ENCODE measurements around the gene RAB11A. TPM values are rescaled to one million over a fixed set of nuclear protein-coding genes. Genes with fewer than 3 reads are reported as not detected.

The RAB11A gene
- total RNA-seq, 3 donors from 2014 or later, result 108 to 156 (median 147) TPM

DNA sequence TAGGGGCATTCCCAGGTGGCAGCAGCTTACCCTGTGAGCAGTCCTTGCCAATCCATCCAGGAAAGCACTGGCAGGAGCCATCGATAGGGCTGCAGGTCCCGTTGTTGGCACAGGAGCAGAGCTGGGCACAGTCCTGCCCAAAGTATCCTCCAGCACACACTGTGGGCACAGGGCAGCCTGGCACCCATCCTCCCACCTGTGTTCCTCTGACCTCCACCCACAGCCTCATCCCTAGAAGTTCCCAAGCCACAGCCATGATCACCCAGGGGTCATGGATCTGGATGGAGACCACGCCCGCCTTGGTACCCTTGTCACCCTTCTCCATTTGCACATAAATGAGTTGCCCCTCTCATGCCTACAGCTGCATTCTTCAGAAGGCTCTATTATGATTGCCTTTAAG lies 48.6 kb downstream of the RAB11A start:
- no peak overlapping the region for H3K27ac ChIP-seq
- no peak for TF ChIP-seq POLR2AphosphoS5 (IDR thresholded peaks at IDR 0.05)
- TF ChIP-seq, protein P1, sequence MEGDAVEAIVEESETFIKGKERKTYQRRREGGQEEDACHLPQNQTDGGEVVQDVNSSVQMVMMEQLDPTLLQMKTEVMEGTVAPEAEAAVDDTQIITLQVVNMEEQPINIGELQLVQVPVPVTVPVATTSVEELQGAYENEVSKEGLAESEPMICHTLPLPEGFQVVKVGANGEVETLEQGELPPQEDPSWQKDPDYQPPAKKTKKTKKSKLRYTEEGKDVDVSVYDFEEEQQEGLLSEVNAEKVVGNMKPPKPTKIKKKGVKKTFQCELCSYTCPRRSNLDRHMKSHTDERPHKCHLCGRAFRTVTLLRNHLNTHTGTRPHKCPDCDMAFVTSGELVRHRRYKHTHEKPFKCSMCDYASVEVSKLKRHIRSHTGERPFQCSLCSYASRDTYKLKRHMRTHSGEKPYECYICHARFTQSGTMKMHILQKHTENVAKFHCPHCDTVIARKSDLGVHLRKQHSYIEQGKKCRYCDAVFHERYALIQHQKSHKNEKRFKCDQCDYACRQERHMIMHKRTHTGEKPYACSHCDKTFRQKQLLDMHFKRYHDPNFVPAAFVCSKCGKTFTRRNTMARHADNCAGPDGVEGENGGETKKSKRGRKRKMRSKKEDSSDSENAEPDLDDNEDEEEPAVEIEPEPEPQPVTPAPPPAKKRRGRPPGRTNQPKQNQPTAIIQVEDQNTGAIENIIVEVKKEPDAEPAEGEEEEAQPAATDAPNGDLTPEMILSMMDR (IDR thresholded peaks at IDR 0.05), result no peak
- TF ChIP-seq POLR2A (IDR thresholded peaks at IDR 0.05), result no peak
- intact Hi-C loops (cut with DNase I; ENCODE audit: low total_unique reads), result no loop called here
- no peak for DNase-seq (ENCODE audit: low spot score in 2 of 2)
- H3K27me3 ChIP-seq, result no peaks in the 10 kb centered on the region
- H3K4me1 ChIP-seq, result no peaks in the 10 kb centered on the region
- no peaks in the 10 kb centered on the region for H3K36me3 ChIP-seq
- no peaks in the 10 kb centered on the region for H3K9me3 ChIP-seq
- no peak overlapping the region for H3K4me3 ChIP-seq

DNA sequence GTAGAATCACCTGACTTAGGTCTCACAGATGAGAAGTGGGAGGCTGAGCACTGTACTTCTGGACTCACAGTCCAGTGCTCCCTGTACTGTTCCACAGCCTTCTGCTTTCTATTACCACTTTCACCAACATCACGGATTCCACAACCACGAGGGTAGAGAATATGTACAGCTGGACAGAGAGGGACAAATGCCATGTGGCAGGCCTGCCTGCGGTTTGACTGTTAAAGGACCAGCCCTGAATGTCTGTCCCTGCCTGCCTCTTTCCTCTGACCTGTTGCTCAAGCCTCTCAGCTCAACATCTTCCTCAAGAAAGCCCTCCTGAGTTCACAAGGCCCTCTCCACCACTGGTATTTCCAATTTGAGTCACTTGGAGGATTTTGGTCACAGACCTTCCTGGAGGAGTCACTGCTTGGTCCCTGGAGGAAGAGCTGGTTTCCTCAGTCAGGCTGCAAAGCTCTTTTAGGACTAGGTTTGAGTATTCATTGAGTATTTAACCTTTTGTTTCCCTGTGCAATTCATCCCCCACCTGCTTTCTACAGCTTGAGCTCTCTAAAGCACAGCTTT lies 49.1 kb downstream of the RAB11A start:
- Histone ChIP-seq H3K4me1 (no peaks in the 10 kb centered on the region), H3K9me3 (no peaks in the 10 kb centered on the region), H3K4me3 (no peak overlapping the region), H3K27ac (no peak overlapping the region), H3K27me3 (no peaks in the 10 kb centered on the region), H3K36me3 (no peaks in the 10 kb centered on the region)
- DNase-seq (ENCODE audit: low spot score in 2 of 2), result no peak
- TF ChIP-seq POLR2A (IDR thresholded peaks at IDR 0.05), result no peak
- TF ChIP-seq, protein P1 (IDR thresholded peaks at IDR 0.05), result no peak
- TF ChIP-seq POLR2AphosphoS5 (IDR thresholded peaks at IDR 0.05), result no peak
- intact Hi-C loops (cut with DNase I; ENCODE audit: low total_unique reads), result no loop called here

DNA sequence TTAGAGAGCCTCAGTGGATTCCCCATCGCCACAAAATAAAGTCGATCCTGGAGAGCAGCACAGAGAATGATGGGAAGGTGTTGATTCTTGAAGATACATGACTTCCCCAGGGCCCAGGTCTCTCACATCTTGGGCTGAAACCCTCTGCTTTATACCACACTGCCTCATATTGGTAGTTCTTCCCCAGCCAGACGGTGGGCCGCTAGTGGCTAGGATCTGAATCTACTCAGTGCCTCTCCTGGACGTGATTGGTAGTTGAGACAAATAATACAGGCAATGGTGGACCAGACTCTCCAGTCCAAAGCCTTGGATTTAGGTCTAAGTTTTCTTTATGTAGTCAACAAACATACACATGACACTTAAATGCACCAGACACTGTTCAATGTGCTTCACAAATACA lies 49.7 kb downstream of the RAB11A start:
- no peak for TF ChIP-seq POLR2A (IDR thresholded peaks at IDR 0.05)
- TF ChIP-seq, protein P1 (IDR thresholded peaks at IDR 0.05), result no peak
- TF ChIP-seq POLR2AphosphoS5 (IDR thresholded peaks at IDR 0.05), result no peak
- intact Hi-C loops (cut with DNase I; ENCODE audit: low total_unique reads), result no loop called here
- Histone ChIP-seq H3K4me3 (no peak overlapping the region), H3K4me1 (no peaks in the 10 kb centered on the region), H3K27me3 (no peaks in the 10 kb centered on the region), H3K27ac (no peak overlapping the region), H3K9me3 (no peaks in the 10 kb centered on the region), H3K36me3 (no peaks in the 10 kb centered on the region)
- DNase-seq (ENCODE audit: low spot score in 2 of 2), result no peak

DNA sequence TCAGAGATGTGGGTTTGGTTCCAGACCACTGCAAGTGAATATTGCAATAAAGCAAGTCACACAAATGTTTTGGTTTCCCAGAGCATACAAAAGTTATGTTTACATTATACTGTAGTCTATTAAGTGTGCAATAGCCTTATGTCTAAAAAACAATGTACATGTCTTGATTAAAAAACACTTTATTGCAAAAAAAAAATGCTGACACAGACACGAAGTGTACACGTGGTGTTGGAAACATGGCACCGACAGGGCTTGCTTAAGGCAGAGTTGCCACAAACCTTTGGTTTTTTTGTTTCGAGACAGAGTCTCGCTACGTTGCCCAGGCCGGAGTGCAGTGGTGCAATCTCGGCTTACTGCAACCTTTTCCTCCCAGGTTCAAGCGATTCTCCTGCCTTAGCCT lies 50.1 kb downstream of the RAB11A start:
- Histone ChIP-seq H3K27me3 (no peaks in the 10 kb centered on the region), H3K4me1 (no peaks in the 10 kb centered on the region), H3K36me3 (no peaks in the 10 kb centered on the region), H3K4me3 (no peak overlapping the region), H3K9me3 (no peaks in the 10 kb centered on the region), H3K27ac (no peak overlapping the region)
- DNase-seq (ENCODE audit: low spot score in 2 of 2), result no peak
- intact Hi-C loops (cut with DNase I; ENCODE audit: low total_unique reads), result no loop called here
- TF ChIP-seq POLR2AphosphoS5 (IDR thresholded peaks at IDR 0.05) (no peak), POLR2A (IDR thresholded peaks at IDR 0.05) (no peak)
- TF ChIP-seq, protein P1 (IDR thresholded peaks at IDR 0.05), result no peak

DNA sequence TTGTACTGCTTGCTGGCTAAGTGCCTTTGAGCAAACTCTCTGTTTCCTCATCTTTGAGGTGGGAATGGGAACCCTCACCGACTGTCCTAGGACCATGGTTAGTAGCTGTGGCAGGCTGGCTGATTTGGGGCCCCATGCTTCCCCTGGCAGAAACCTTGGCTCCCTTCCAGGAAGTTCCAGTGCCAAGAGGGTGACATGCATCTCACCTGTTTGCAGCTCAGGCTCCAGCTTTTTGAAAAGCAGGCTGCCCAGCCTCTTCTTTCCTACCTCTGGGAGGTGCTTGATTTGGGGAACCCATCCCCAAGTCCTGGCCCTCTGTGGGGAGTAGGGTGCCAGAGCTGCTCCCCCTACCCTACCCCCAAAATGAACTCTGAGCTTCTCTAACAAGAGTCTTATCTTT lies 50.8 kb downstream of the RAB11A start:
- no peak for DNase-seq (ENCODE audit: low spot score in 2 of 2)
- no peak overlapping the region for H3K27ac ChIP-seq
- H3K9me3 ChIP-seq, result no peaks in the 10 kb centered on the region
- no peaks in the 10 kb centered on the region for H3K27me3 ChIP-seq
- intact Hi-C loops (cut with DNase I; ENCODE audit: low total_unique reads), result no loop called here
- no peak overlapping the region for H3K4me3 ChIP-seq
- no peak for TF ChIP-seq POLR2AphosphoS5 (IDR thresholded peaks at IDR 0.05)
- TF ChIP-seq, protein P1 (IDR thresholded peaks at IDR 0.05), result no peak
- no peak for TF ChIP-seq POLR2A (IDR thresholded peaks at IDR 0.05)
- no peaks in the 10 kb centered on the region for H3K36me3 ChIP-seq
- H3K4me1 ChIP-seq, result no peaks in the 10 kb centered on the region
